Measurements from ENCODE around the gene RIPK1. TPM values are rescaled to one million over a fixed set of nuclear protein-coding genes. Genes with fewer than 3 reads are reported as not detected.

The RIPK1 gene
- total RNA-seq, 1 experiment from 2014 or later: 11.6 TPM

DNA sequence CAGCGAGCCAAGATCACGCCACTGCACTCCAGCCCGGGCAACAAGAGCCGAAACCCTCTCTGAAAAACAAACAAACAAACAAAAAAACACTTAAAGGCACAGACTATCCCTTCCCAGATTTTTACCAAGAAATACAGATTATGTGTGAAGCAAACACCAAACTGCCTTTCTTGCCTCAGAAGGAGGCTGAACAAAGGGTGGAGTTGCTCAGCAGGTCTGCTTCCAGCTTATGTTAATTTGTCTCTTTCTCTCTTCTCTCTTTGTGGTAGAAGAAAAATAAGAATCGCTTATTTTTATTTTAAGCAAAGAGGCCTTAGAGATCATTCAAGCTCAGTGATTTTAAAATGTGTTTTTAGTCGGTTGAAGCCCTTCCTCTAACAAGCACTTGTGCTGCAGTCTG, 74.9 kb downstream of the RIPK1 start:
- intact Hi-C loops (cut with micrococcal nuclease; ENCODE audit: unreplicated experiment): no loop called here
- H3K27ac Mint-ChIP-seq (ENCODE audit: unreplicated experiment): no peak overlapping the region
- no TSS peak for BruUV-seq (replicated peaks)
- H3K9me3 Mint-ChIP-seq (ENCODE audit: low read depth, unreplicated experiment): no peaks in the 10 kb centered on the region
- TF ChIP-seq, protein P1, sequence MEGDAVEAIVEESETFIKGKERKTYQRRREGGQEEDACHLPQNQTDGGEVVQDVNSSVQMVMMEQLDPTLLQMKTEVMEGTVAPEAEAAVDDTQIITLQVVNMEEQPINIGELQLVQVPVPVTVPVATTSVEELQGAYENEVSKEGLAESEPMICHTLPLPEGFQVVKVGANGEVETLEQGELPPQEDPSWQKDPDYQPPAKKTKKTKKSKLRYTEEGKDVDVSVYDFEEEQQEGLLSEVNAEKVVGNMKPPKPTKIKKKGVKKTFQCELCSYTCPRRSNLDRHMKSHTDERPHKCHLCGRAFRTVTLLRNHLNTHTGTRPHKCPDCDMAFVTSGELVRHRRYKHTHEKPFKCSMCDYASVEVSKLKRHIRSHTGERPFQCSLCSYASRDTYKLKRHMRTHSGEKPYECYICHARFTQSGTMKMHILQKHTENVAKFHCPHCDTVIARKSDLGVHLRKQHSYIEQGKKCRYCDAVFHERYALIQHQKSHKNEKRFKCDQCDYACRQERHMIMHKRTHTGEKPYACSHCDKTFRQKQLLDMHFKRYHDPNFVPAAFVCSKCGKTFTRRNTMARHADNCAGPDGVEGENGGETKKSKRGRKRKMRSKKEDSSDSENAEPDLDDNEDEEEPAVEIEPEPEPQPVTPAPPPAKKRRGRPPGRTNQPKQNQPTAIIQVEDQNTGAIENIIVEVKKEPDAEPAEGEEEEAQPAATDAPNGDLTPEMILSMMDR (IDR thresholded peaks at IDR 0.05; ENCODE audit: unreplicated experiment): no peak
- H3K4me3 Mint-ChIP-seq (ENCODE audit: low read depth, unreplicated experiment): no peak overlapping the region
- CTCF ChIA-PET: no interaction called here
- H3K27me3 Mint-ChIP-seq (ENCODE audit: unreplicated experiment): no peaks in the 10 kb centered on the region
- peaks cover 5% of the 10 kb centered on the region for H3K36me3 Mint-ChIP-seq (ENCODE audit: insufficient read depth, unreplicated experiment)
- no peaks in the 10 kb centered on the region for H3K4me1 Mint-ChIP-seq (ENCODE audit: low read depth, unreplicated experiment)
- no peak for DNase-seq

DNA sequence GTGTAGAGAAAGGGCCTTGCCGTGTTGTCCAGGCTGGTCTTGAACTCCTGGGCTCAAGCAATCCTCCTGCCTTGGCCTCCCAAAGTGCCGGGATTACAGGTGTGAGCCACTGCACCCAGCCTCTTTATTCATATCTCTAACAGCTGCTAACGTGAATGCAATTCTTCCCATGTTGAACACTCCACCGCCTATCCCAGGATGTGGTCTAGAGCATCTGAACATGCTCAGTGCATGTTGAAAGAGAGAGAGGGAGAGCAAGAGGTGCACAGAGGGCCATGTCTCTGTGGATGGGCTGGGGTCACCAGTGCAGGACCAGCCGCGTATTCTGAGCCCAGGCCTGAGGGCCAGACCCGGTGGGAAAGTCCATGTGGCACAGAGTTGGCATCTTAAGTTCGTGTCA, 76.3 kb downstream of the RIPK1 start:
- Mint-ChIP-seq H3K27me3 (ENCODE audit: unreplicated experiment) (no peaks in the 10 kb centered on the region), H3K4me1 (ENCODE audit: low read depth, unreplicated experiment) (no peaks in the 10 kb centered on the region), H3K27ac (ENCODE audit: unreplicated experiment) (no peak overlapping the region), H3K4me3 (ENCODE audit: low read depth, unreplicated experiment) (no peak overlapping the region), H3K36me3 (ENCODE audit: insufficient read depth, unreplicated experiment) (peaks cover 5% of the 10 kb centered on the region), H3K9me3 (ENCODE audit: low read depth, unreplicated experiment) (no peaks in the 10 kb centered on the region)
- TF ChIP-seq, protein P1 (IDR thresholded peaks at IDR 0.05; ENCODE audit: unreplicated experiment): no peak
- no peak for DNase-seq
- BruUV-seq (replicated peaks): no TSS peak
- intact Hi-C loops (cut with micrococcal nuclease; ENCODE audit: unreplicated experiment): no loop called here
- CTCF ChIA-PET: no interaction called here

DNA sequence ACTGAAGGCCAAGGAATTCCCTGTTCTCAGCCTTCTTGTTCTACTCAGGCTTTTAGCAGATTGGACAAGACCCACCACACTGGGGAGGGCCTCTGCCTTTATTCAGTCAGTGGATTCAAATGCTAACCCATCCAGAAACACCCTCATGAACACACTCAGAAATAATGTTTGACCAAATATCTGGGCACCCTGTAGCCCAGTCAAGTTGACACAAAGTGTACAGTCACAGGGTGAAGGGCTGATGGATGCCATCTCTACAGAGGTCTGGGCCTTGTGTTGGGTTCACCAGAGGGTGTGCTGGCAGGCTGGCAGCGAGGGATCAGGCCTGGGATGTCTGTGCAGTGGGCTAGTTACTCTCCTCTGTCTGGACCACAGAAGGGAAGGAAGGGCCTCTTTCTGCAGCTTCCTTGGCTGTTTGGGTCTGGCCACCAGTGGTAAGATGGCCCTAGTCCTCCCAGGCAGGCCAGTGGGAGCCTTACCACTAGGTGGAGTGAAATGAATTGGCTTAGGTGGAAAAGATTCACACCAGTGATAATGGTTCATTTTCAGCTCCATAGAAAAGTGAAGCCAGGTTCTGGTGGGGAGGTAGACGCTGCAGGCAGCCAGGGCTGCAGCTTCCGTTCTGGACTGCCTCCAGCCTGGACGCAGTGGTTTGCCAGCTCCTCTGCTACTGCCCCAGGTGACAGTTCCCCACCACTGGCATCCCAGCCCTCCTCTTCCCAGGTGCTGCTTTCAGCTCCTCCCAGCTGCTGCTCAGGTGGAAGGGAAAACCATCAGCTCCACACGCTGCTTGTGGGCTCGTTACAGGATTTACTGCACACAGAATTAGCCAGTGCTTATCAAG, 79.8 kb downstream of the RIPK1 start:
- intact Hi-C loops (cut with micrococcal nuclease; ENCODE audit: unreplicated experiment): no loop called here
- H3K27me3 Mint-ChIP-seq (ENCODE audit: unreplicated experiment): no peaks in the 10 kb centered on the region
- H3K4me3 Mint-ChIP-seq (ENCODE audit: low read depth, unreplicated experiment): no peak overlapping the region
- no peak overlapping the region for H3K27ac Mint-ChIP-seq (ENCODE audit: unreplicated experiment)
- H3K9me3 Mint-ChIP-seq (ENCODE audit: low read depth, unreplicated experiment): no peaks in the 10 kb centered on the region
- no TSS peak for BruUV-seq (replicated peaks)
- TF ChIP-seq, protein P1 (IDR thresholded peaks at IDR 0.05; ENCODE audit: unreplicated experiment): no peak
- CTCF ChIA-PET: interaction anchor here (0.7 kb wide), 1 partner anchor 104 kb away, joined by 3 read pairs; no protein-coding TSS in a partner anchor
- peaks cover 5% of the 10 kb centered on the region for H3K36me3 Mint-ChIP-seq (ENCODE audit: insufficient read depth, unreplicated experiment)
- H3K4me1 Mint-ChIP-seq (ENCODE audit: low read depth, unreplicated experiment): no peaks in the 10 kb centered on the region
- no peak for DNase-seq

DNA sequence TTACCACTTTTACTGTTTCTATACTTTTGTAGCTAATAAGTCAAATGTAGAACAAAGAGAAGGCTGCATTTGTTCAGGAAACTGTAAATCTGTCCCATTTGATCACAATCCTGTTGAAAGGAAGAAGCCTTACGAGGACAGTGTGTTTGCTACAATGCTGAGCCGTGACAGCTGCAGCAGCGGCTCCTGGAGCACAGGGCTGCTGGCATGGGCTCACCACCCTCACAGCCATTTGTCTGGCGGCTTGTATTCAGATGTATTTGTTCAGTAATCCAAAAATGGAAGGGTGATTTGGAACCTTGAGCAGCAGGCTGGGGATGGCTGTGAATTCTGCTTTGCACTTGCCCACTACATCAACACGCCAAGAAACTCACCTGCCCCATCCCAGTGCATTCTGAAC, 83.4 kb downstream of the RIPK1 start:
- Mint-ChIP-seq H3K27ac (ENCODE audit: unreplicated experiment) (no peak overlapping the region), H3K4me1 (ENCODE audit: low read depth, unreplicated experiment) (no peaks in the 10 kb centered on the region), H3K9me3 (ENCODE audit: low read depth, unreplicated experiment) (no peaks in the 10 kb centered on the region), H3K36me3 (ENCODE audit: insufficient read depth, unreplicated experiment) (peaks cover 8% of the 10 kb centered on the region), H3K27me3 (ENCODE audit: unreplicated experiment) (no peaks in the 10 kb centered on the region), H3K4me3 (ENCODE audit: low read depth, unreplicated experiment) (no peak overlapping the region)
- intact Hi-C loops (cut with micrococcal nuclease; ENCODE audit: unreplicated experiment): no loop called here
- BruUV-seq (replicated peaks): no TSS peak
- no peak for DNase-seq
- CTCF ChIA-PET: no interaction called here
- TF ChIP-seq, protein P1 (IDR thresholded peaks at IDR 0.05; ENCODE audit: unreplicated experiment): no peak

Measured in Calu3 (cell line).